GM19238 (cell line): ENCODE measurements around the gene MUC4.
"Not testable (repeated sequence)": the region's sequence is repeated elsewhere in the genome, so short reads cannot be mapped to it uniquely, and the experiment has no call there.

Experiments used
- DNase-seq: peaks from one replicate; pipeline ENCODE4 v3.0.0; 2011; ENCODE audit warnings: low spot score; ENCODE audit not compliant: insufficient read length

The MUC4 gene

DNA sequence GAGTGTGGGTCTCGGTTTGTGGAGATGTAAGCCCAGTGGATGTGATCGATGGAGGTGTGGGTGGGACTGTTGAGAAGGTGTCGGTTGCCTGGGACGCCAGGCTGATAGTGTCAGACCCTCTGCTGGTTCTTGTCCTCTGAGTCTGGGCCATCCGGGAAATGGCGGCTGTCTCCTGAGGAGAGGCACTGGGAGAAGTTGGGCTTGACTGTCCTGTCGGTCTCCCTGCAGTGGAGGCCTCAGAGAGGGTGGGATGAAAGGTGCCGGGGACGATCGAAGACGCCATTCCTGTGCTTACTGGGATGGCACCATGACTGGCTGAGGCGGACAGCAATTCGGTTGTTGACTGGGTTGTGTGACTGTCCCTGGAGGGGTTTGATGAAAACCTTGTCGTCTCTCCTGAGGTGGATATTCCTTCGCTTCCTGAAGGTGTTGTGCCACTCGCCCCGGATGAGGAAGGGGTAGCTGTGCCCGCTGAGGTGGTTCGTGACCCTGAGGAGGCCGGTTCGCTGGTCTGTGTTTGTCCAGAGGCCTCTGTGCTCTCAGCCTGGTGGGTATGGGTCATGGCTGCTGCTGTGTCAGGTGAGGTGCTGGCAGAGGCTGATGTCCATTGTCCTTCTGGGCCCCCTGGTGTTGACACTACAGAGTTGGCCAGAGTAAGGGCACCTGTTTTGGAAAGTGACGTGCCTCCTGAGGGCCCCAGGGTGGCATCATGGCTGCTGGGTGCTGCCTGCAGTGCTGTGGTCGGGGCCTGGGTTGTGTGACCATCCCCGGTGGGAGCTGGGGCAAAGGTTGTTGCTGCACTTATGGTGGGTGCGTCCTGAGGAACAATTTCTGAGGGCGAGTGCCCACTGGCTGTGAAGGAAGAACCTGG is 22.8 kb downstream of the MUC4 start:
- no peak for DNase-seq

DNA sequence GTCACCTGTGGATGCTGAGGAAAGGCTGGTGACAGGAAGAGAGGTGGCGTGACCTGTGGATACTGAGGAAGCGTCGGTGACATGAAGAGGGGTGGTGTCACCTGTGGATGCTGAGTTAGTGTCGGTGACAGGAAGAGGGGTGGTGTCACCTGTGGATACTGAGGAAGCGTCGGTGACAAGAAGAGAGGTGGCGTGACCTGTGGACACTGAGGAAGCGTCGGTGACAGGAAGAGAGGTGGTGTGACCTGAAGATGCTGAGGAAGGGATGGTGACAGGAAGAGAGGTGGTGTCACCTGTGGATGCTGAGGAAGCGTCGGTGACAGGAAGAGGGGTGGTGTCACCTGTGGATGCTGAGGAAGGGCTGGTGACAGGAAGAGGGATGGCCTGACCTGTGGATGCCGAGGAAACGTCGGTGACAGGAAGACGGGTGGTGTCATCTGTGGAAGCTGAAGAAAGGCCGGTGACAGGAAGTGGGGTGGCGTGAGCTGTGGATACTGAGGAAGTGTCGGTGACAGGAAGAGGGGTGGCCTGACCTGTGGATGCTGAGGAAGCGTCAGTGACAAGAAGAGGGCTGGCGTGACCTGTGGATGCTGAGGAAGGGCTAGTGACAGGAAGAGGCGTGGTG is 25.8 kb downstream of the MUC4 start:
- DNase-seq = not testable (repeated sequence)

DNA sequence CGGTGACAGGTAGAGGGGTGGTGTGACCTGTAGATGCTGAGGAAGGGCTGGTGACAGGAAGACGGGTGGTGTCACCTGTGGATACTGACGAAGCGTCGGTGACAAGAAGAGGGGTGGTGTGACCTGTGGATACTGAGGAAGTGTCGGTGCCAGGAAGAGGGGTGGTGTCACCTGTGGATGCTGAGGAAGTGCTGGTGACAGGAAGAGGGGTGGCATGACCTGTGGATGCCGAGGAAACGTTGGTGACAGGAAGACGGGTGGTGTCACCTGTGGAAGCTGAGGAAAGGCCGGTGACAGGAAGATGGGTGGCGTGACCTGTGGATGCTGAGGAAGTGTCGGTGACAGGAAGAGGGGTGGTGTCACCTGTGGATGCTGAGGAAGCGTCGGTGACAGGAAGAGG is 27.7 kb downstream of the MUC4 start:
- DNase-seq = not testable (repeated sequence)

DNA sequence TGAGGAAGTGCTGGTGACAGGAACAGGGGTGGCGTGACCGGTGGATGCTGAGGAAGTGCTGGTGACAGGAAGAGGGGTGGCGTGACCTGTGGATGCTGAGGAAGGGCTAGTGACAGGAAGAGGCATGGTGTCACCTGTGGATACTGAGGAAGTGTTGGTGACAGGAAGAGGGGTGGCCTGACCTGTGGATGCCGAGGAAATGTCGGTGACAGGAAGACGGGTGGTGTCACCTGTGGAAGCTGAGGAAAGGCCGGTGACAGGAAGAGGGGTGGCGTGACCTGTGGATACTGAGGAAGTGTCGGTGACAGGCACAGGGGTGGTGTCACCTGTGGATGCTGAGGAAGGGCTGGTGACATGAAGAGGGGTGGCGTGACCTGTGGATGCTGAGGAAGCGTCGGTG is 30.5 kb downstream of the MUC4 start:
- DNase-seq = not testable (repeated sequence)

DNA sequence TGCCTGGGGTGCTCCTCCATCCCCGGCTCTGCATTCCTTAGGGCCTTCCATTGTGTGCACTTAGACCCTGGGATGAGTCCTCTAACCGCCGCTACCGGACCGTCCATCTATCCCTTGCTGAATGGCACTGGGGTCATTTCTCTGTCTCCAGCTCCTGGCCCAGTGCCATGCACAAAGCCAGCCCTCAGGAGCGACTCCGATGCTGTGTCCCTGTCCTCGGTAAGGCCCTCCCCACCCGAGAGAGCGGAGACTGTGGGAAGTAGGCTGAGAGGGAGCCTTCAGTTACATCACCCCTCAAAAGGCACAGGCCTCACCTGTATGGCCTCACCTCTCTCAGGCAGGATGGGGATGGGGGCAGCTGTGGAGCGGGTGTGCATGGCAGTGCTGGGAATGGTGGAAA is 33.8 kb downstream of the MUC4 start:
- no peak for DNase-seq

DNA sequence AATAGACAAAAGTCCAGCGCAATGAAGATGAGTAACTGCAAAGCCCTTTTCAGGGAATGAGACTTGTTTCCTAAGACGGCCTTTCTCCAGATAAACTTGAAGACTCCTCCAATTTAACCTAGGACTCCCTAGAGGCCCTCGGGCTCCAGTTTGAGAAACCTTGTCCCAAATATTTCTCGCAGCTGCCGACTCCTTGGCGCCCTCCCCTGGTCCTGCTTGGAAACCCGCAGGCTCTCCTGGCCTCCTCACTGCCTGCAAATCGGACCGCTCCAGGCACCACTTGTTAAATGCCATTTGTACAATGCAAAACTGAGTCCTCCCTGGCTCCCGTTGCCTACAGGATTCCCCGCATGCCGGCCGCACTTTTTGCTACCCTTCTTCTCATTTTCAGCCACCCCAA is 36.8 kb downstream of the MUC4 start:
- DNase-seq = no peak

DNA sequence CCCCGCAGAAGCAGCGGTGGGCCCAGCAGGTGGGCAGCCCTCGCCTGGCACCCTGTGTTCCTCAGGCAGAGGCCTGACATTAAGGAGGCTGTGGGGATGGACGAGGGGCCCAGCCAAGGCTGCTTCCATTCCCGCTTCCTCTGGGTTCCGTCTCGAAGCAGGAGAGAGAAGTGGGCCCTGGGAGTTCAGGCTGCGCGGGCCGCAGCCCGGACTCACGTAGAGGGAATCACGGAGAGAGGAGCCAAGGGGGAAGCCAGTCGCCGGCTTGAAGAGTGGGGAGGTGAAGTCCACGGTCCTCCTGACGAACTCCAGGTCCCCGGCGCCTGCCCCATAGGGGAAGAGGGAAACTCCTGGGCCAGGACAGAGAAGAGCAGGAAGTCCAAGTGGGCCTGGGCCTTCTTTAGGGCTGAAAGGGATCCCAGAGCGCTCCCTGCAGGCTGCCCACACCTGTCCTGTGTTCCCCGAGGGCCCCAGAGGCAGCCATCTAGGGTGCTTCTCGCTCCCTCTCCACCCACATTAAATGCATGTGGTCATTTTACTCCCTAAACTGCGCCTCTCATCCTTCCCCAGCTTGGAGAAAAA is 37.7 kb downstream of the MUC4 start:
- DNase-seq = no peak

DNA sequence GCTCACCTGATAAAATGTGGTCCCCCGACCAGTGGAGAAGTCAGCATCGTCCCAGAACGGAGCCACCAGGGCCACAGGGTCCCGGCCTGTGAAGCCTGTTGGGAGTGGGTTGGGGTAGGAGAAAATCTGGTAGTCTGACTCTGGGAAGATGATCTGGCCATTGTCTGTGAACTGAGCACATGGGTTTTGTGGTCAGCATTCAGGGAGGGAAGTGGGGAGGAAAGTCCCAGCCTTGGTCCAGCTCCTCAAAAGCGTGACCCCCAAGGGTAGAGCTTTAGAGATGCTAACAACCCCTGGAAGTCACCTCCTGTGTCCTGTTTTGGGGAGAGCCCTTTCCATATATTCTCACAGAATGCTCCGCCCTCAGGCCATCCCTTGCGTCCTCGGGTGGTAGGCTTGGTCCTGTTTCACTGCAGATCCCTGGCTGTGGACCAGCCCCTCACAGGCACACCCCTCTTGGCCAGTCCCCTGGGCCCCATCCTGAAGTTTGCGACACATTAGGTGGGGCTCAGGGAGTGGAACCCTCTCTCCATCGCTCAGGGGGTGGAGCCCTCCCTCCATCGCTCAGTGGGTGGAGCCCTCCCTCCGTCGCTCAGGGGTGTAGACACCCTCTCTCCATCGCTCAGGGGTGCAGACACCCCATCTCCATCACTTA is 40.0 kb downstream of the MUC4 start:
- no peak for DNase-seq

DNA sequence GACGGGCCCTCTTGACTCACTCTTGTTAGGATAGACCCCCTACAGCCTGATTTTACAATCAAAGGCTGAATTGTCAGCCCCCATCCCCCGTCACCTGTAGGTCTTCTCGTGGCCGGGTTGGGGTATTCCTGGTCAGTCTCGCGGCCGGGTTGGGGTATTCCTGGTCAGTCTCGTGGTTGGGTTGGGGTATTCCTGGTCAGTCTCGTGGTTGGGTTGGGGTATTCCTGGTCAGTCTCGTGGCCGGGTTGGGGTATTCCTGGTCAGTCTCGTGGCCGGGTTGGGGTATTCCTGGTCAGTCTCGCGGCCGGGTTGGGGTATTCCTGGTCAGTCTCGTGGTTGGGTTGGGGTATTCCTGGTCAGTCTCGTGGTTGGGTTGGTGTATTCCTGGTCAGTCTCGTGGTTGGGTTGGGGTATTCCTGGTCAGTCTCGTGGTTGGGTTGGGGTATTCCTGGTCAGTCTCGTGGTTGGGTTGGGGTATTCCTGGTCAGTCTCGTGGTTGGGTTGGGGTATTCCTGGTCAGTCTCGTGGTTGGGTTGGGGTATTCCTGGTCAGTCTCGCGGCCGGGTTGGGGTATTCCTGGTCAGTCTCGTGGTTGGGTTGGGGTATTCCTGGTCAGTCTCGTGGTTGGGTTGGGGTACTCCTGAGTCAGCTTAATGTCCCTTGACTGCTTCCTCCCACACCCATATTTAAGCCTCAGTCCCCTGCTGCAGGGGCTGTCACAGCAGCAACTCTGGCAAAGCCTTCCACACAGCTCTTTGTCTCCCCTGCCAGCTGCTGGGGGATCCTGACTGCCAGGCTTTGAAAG is 40.7 kb downstream of the MUC4 start:
- DNase-seq = not testable (repeated sequence)

DNA sequence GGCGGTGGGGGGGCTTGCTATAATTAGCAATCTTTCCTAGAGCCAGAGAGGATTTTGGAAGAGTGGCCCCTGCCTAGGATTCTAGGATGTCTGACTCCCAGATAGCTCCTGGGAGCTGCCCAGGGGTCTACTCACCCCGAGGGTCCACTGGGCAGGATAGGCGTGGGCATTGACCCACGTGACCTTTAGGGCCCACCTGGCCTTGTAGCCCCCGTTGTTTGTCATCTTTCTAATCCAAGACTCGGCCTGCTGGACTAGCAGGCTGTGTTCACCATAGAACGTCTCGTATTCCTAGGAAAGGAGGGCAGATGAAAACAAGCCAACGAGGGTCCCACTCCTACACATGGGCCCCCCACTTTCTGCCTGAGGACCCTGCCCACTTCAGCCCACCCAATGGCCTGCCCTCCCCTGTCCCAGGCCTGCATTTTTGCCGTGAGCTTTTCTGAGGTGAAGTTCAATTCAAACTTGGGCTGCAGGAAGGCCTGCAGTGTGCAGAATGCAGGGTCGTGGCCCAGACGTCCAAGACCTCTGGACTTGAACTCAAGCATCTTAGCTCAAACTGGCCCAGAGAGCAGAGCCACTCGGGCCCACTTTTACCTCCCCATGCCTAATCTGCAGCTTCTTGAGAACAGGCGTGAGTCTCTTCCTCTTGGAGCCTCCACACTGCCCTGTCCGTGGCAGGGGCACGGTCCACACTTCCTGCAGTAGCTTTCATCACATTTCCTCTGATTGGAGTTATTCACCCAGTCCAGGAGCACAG is 41.5 kb downstream of the MUC4 start:
- no peak for DNase-seq

DNA sequence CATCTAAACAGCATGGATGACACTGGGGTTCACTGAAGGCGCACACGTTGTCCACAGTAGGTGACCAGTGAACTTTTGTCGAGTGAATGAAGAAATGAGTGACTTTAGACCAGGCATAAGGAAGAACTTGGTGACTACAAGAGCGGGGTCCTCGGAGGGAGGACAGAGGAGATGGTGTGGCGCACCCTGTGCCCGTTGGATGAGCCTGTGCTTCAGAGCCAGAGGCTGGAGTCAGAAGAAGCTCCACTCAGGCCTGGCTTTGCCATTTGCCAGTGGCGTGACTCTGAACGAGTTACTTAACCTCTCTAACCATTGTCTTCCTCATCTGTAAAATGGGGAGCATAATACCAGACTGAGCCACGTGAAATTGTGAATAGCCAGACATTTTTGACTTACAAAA is 42.2 kb downstream of the MUC4 start:
- DNase-seq = no peak

DNA sequence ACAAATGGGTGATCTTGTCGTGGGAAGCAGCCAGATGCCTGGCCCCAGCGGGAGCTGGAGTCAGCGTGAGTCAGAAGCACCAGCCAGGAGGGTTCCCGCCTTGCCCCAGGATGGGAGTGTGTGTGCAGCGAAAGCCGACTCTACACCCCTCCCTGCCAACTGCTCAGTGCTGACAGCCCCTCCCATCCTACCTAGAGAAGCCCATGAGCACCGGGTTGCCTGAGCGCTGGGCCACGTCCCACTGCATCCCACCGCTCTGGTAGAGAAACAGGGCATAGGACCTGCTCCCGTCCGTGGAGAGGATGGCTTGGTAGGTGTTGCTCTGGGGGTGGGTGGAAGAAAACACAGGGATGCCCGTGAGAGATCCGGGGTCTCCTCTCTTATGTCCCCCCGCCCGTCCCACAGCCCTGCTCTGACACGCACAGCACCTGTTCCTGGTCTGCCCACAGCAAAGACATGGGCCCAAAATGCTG is 42.9 kb downstream of the MUC4 start:
- no peak for DNase-seq

DNA sequence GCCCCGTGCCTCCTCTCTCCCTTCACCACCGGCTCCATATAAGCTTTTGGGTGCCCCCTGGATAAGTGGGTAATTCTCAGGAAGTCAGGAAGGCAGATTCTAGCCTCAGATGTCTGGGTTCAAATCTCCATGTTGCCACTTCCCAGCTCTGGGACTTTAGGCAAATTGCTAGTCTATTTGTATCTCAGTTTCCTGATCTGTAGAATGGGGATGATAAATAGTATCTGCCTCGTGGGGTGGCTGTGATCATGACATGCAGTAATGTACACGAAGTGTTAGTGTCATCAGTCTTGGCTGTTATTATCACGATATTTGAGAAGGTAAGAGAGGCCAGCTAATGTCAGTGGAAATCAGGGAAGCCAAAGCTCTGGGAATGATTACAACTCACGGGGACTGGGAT is 43.3 kb downstream of the MUC4 start:
- no peak for DNase-seq

DNA sequence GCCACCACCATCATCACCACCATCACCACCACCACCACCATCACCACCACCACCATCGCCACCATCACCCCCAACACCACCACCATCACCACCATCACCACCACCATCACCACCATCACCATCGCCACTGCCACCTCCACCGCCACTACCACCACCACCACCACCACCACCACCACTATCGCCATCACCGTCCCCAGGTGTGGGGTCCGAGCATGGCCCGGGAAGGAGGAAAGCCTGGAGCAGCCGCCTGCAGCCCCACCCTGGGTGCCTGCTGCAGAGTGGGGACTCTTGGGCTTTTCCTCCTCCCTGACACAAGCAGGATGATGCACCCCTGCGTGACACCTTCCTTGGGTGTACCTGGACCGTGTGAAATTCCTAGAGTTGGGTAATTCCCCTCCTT is 43.9 kb downstream of the MUC4 start:
- DNase-seq = no peak

DNA sequence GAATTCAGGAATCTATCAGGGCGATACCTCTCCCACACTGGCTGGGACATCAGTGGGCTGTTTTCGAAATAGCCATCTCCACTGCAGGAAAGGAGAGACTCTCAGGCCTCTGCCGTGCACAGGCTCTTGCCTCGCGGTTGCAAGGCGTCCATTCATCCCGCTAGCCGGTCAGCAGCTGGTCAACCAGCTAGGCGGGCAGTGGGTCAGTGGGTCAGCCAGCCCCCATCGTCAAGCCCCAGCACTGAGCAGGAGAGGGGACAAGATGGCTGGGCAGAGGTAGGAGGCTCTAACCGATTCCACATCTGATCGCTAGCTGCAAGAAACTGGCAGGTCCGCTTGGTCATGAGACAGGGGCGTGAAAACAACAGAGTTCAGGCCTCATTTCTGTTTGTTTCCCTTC is 45.1 kb downstream of the MUC4 start:
- no peak for DNase-seq

DNA sequence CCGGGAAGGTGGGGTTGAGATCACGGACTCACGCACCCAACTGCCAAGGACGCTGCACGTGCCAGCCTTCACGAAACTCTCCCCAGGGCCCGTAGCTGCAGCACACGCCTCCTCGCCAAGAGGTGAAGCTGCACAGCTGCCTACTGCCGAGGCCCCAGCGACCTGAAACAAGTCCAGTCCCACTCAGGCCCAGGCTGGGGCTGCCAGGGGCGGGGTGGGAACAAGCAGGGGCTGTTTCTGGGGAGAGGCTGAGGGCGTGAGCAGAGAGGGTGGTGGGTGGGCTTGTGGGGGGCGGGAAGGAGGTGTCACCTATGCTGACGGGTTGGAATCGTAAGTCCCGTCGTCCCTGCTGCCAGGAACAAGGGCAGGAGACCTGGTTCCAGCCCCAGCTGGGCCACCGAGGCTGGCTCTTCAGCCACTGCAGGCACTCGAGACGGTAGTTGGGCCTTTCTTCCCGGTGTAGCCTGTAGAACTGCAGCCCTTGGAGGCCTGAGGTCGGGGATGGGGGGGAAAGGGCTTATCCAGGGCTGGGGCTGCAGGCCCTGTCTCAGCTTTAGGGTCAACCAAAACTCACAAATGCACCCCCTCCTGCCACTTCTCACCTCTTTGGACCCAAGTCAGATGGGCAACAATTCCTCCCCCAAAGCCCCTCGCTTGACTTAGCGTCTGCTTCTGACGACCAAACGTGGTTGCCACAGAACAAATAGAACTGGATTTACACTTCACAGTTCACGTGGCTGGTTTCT is 46.6 kb downstream of the MUC4 start:
- DNase-seq = no peak

DNA sequence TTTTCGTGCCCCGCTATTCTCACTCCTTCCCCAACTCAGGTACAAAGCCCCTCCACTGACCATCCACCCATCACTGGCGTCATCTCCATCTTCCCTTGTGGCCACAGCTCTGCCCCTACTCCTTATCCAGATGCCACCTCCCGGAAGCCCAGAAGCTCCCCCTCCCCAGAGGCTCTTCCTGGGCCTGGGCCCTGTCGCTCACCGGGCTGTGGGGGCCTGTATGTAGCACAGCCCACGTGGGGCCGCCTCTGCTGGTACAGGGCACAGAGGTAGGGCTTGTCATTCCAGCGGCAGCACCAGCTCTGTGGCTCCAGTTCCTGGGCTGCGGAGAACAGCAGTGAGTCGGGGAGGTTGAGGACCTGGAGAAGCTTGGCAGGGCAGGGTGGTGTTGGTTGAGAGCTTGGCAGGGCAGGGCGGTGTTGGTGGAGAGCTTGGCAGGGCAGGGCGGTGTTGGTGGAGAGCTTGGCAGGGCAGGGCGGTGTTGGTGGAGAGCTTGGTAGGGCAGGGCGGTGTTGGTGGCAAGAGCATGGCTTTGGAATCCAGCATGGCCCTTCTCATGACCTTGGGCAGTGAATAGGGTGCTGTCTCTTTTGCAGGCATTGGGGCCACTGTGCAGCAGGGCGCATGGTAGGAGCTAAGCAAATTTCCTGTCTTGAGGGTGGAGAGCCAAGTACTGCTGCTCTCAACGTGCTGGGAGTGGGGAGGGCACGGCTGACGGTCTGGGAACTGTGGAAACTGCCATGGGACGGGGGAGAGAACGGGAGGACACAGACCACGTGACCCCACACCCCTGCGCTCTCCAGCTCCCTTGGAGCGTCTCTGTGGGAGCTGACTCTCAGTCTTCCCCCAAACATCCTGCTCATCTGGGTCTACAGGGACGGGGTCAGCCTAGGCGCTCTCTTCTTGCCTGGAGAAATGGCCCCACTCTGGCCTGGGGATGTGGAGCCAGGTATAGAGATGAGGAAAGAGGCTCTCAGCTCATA is 47.6 kb downstream of the MUC4 start:
- no peak for DNase-seq

DNA sequence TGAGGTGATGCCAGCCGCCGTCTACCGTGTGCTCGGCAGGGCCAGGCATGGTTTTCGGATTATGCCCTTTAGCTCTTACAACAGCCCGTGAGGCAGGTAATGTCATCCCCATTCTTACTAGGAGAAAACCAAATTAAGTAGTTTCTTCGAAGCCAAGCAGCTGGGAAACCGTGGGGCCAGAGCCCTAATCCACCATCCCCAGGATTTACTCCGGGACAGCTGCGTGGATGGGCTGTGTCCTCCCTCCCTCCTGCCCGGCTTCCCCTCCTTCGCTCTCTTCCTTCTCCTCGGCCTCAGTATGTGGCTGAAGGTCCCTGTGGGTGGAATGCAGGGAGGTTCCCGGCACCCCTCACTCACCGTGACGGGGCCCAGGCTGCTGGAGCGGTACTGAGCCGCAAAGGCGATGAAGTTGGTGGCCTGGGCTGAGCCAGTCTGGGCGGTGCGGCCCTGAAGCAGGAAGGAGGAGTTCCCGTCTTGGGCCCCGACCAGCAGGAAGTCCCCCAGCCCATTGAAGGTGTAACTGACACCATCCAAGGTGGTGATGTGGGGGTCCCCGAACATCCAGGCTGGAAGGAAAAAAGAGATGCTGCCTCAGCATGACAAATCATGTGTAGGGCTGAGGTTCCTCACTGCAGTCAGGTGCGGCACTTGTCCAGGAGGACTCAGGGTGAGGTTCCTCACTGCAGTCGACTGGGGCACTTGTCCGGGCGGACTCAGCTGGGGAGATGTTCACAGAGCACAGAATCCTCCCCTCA is 48.5 kb downstream of the MUC4 start:
- no peak for DNase-seq
